GM23248 (cell line): Measurements from ENCODE around the gene SUCNR1.

Experiments
- EZH2 ChIP-seq: fragments of 200-600 bp; sonication (generic); IDR thresholded peaks from 2 replicates; pipeline ENCODE4 v1.6.1; 2018; ENCODE audit warnings: antibody characterized with exemption, mild to moderate bottlenecking; ENCODE audit not compliant: insufficient read depth, poor library complexity, severe bottlenecking
- EZH2phosphoT487 ChIP-seq: fragments of 200-600 bp; sonication (generic); IDR thresholded peaks from 2 replicates; pipeline ENCODE4 v1.6.1; 2018; ENCODE audit warnings: antibody characterized with exemption, moderate library complexity, mild to moderate bottlenecking, low read depth; ENCODE audit not compliant: insufficient read depth

DNA sequence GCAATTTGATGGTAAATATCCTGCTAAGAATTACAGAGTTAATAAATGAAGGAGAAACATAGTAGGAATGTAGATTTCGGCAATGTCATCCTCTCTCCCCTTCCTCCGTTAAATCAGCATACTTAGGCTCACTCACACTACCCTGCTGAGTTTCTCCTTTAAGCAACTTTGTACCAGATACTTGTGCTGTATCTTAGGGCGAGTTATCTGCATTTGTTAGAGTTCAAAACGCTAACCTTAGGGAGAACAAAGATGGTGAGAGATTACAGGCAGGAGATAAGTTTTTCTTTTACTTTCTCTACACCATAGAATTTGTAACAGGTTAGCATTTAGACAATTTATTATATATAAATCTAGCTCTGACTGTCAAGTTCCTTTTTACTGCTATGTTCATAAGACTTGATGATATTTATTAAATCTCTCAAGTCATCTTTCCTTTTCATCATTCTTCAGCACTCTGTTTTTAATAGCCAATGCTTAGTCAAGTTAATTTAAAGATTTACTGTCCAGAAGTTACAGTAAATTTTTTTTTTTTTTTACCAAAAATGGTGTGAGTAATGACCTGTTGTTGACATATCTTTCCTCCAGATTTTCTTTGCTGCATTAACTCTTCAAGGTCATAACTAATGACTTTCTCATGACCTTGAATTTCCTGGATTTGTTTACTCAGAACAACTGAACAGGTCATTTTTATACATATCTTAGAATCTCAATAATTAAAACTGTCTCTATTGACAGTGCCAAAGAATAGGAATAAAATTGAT is 22.2 kb downstream of the SUCNR1 start:
- TF ChIP-seq EZH2 (no peak), EZH2phosphoT487 (no peak)
